HepG2 (cell line): ENCODE results near the gene KDM6B. TPM values are rescaled to one million over a fixed set of nuclear protein-coding genes. Genes with fewer than 3 reads are reported as not detected.

Experiments used
- ATAC-seq: fragments of 200-7000 bp; cut with Tn5 transposase; 3 replicates; pipeline ENCODE4 v1.9.1; 2020; ENCODE audit warnings: mild to moderate bottlenecking, moderate library complexity
- BruUV-seq: library from RNA; stranded (reverse); fragments of 400-500 nt; replicated peaks from 2 replicates; lab custom pipeline; 2021; lab: Mats Ljungman, UMichigan
- CTCF ChIA-PET: fragments of 300-600 bp; formaldehyde crosslinking; extraction: SDS; loops from one replicate; lab custom pipeline; 2021; ENCODE audit warnings: low total read pairs, inconsistent platforms, low intra/inter-chr PET ratio; lab: Yijun Ruan, JAX
- POLR2A ChIA-PET: fragments of 350-600 bp; sonication (Branson Sonifier 250); formaldehyde crosslinking; loops from one replicate; lab custom pipeline; 2020; ENCODE audit warnings: antibody characterized with exemption, inconsistent platforms; lab: Yijun Ruan, JAX
- DNase-seq: peaks from one replicate; pipeline ENCODE4 v3.0.0-alpha.2; 2015; ENCODE audit warnings: low spot score
- FAIRE-seq: peaks from 3 replicates; lab custom pipeline; 2011; peaks lifted over from hg19 to GRCh38; lab: Jason Lieb, UNC
- H2AFZ ChIP-seq: one replicate; pipeline ENCODE4 v1.6.1; 2011; ENCODE audit warnings: low read length, inconsistent platforms
- H3K27ac ChIP-seq: fragments of 300-600 bp; 3 replicates; pipeline ENCODE4 v1.8.0; 2011; ENCODE audit warnings: mixed run types, mild to moderate bottlenecking, mixed read lengths, low read length, inconsistent platforms; ENCODE audit not compliant: insufficient read depth; ENCODE audit errors: extremely low read length
- H3K27me3 ChIP-seq, 2 experiments: fragments of 200-600 bp in 1 of 2; 2 replicates in 1 of 2; 3 replicates in 1 of 2; pipeline versions ENCODE4 v1.6.0 to v1.8.0; 2011; ENCODE audit warnings: low read length in 2 of 2, mild to moderate bottlenecking in 2 of 2, moderate library complexity in 2 of 2, inconsistent platforms in 1 of 2; ENCODE audit not compliant: insufficient read depth in 2 of 2, control insufficient read depth in 1 of 2
- H3K36me3 ChIP-seq, 2 experiments: fragments of 200-600 bp in 1 of 2; replicated peaks in 1 of 2; 2 replicates in 1 of 2; 3 replicates in 1 of 2; pipeline versions ENCODE4 v1.5.1 to v1.8.0; 2011; ENCODE audit warnings: low read length in 2 of 2, inconsistent platforms in 1 of 2; ENCODE audit not compliant: insufficient read depth in 2 of 2, control insufficient read depth in 1 of 2
- H3K4me1 ChIP-seq: 2 replicates; pipeline ENCODE4 v1.5.1; 2012; ENCODE audit warnings: low read length, inconsistent platforms; ENCODE audit not compliant: insufficient read depth
- H3K4me2 ChIP-seq: 2 replicates; pipeline ENCODE4 v1.6.0; 2011; ENCODE audit warnings: low read depth, low read length, inconsistent platforms
- H3K4me3 ChIP-seq, 3 experiments: fragments of 200-600 bp in 1 of 3; sonication (generic), shearing (Covaris generic) in 1 of 3; replicated peaks in 1 of 3; 2 replicates each; pipeline ENCODE4 v1.5.1; 2011 to 2016; ENCODE audit warnings: low read length in 3 of 3, inconsistent platforms in 2 of 3, low read depth in 2 of 3, mild to moderate bottlenecking in 2 of 3, control low read depth in 1 of 3, mixed read lengths in 1 of 3; ENCODE audit not compliant: insufficient read depth in 1 of 3
- H3K79me2 ChIP-seq: one replicate; pipeline ENCODE4 v1.6.1; 2011; ENCODE audit warnings: low read length, inconsistent platforms; ENCODE audit not compliant: insufficient read depth
- H3K9ac ChIP-seq: 2 replicates; pipeline ENCODE4 v1.6.0; 2011; ENCODE audit warnings: mild to moderate bottlenecking, low read depth, low read length, inconsistent platforms; ENCODE audit not compliant: insufficient read depth
- H3K9me3 ChIP-seq: 2 replicates; pipeline ENCODE4 v1.5.1; 2012; ENCODE audit warnings: mild to moderate bottlenecking, low read length
- H4K20me1 ChIP-seq: 2 replicates; pipeline ENCODE4 v1.6.0; 2011; ENCODE audit warnings: inconsistent platforms, mild to moderate bottlenecking, low read length, moderate library complexity; ENCODE audit not compliant: insufficient read depth
- ATM ChIP-seq: fragments of 450-650 bp; IDR thresholded peaks from 2 replicates; pipeline ENCODE4 v1.7.1; 2017; ENCODE audit warnings: mild to moderate bottlenecking, borderline replicate concordance
- CENPBD1 ChIP-seq: sonication (generic); formaldehyde crosslinking; IDR thresholded peaks from 2 replicates; pipeline ENCODE4 v1.8.0; 2022; ENCODE audit warnings: missing genetic modification reagents, low read depth, mild to moderate bottlenecking, borderline replicate concordance
- CREM ChIP-seq, 2 experiments: sonication (generic) in 1 of 2; formaldehyde crosslinking in 1 of 2; IDR thresholded peaks; 2 replicates each; pipeline versions ENCODE4 v1.4.0 to v1.6.1; 2016 to 2020; ENCODE audit warnings: antibody characterized with exemption in 1 of 2, mild to moderate bottlenecking in 1 of 2, missing genetic modification reagents in 1 of 2
- DDIT3 ChIP-seq: sonication (generic); formaldehyde crosslinking; IDR thresholded peaks from 2 replicates; pipeline ENCODE4 v1.4.0; 2020; ENCODE audit warnings: mild to moderate bottlenecking, missing genetic modification reagents
- FOXM1 ChIP-seq: sonication (generic); formaldehyde crosslinking; IDR thresholded peaks from 2 replicates; pipeline ENCODE4 v1.5.0; 2020; ENCODE audit warnings: missing genetic modification reagents
- KDM4B ChIP-seq: sonication (generic); formaldehyde crosslinking; IDR thresholded peaks from 2 replicates; pipeline ENCODE4 v1.4.0; 2020; ENCODE audit warnings: missing genetic modification reagents
- MLLT10 ChIP-seq: sonication (generic); formaldehyde crosslinking; IDR thresholded peaks from 2 replicates; pipeline ENCODE4 v1.4.0; 2020; ENCODE audit warnings: missing genetic modification reagents
- POGZ ChIP-seq: sonication (generic); formaldehyde crosslinking; IDR thresholded peaks from 2 replicates; pipeline ENCODE4 v1.4.0; 2020; ENCODE audit warnings: mild to moderate bottlenecking, missing genetic modification reagents
- RARA ChIP-seq: IDR thresholded peaks from 2 replicates; pipeline ENCODE4 v1.6.1; 2016; ENCODE audit warnings: missing genetic modification reagents, missing compliant biosample characterization
- RBFOX2 ChIP-seq: fragments of 200-400 bp; formaldehyde crosslinking; IDR thresholded peaks from 2 replicates; pipeline ENCODE4 v1.6.1; 2017; ENCODE audit warnings: low read depth, mild to moderate bottlenecking, low read length
- SMARCC2 ChIP-seq: fragments of 450-650 bp; IDR thresholded peaks from 2 replicates; pipeline ENCODE4 v1.6.1; 2017; ENCODE audit warnings: antibody characterized with exemption, mild to moderate bottlenecking
- SNAPC5 ChIP-seq: sonication (generic); formaldehyde crosslinking; IDR thresholded peaks from 2 replicates; pipeline ENCODE4 v1.8.1; 2023; ENCODE audit warnings: mild to moderate bottlenecking, missing genetic modification reagents, borderline replicate concordance
- SPEN ChIP-seq: sonication (generic); formaldehyde crosslinking; IDR thresholded peaks from 2 replicates; pipeline ENCODE4 v1.5.1; 2020; ENCODE audit warnings: low read depth, mild to moderate bottlenecking, missing genetic modification reagents
- TEAD3 ChIP-seq: optimal IDR thresholded peaks from 2 replicates; pipeline ENCODE3; 2016; ENCODE audit warnings: borderline replicate concordance
- ZNF138 ChIP-seq: sonication (generic); formaldehyde crosslinking; IDR thresholded peaks from 2 replicates; pipeline ENCODE4 v1.5.0; 2020; ENCODE audit warnings: mild to moderate bottlenecking, low read depth, missing genetic modification reagents
- ZNF256 ChIP-seq: sonication (generic); formaldehyde crosslinking; conservative IDR thresholded peaks from 2 replicates; pipeline ENCODE4 v1.4.0; 2020; ENCODE audit warnings: missing genetic modification reagents
- ZNF317 ChIP-seq: sonication (generic); formaldehyde crosslinking; IDR thresholded peaks from 2 replicates; pipeline ENCODE4 v1.5.0; 2020; ENCODE audit warnings: mild to moderate bottlenecking, missing genetic modification reagents
- ZNF569 ChIP-seq: sonication (generic); formaldehyde crosslinking; IDR thresholded peaks from 2 replicates; pipeline ENCODE4 v1.5.0; 2020; ENCODE audit warnings: mild to moderate bottlenecking, missing genetic modification reagents, moderate library complexity, borderline replicate concordance
- ZNF761 ChIP-seq: sonication (generic); formaldehyde crosslinking; conservative IDR thresholded peaks from 2 replicates; pipeline ENCODE4 v1.4.0; 2020; ENCODE audit warnings: mild to moderate bottlenecking, missing genetic modification reagents
- ZNF83 ChIP-seq: sonication (generic); formaldehyde crosslinking; IDR thresholded peaks from 2 replicates; pipeline ENCODE4 v1.4.0; 2020; ENCODE audit warnings: missing genetic modification reagents, mild to moderate bottlenecking, borderline replicate concordance
- WGBS: methylation state at CpG from one replicate; pipeline ENCODE4 v1.1.6; 2017; ENCODE audit warnings: low lambda C conversion rate; 5-methylcytosine and 5-hydroxymethylcytosine counted together
- in situ Hi-C: cut with HindIII; loops from 2 replicates; pipeline ENCODE4 v1.10.0; 2017; ENCODE audit warnings: low pct_unique_long_range_greater_than_20kb; ENCODE audit not compliant: extremely low pct_ligation_motif_present
- intact Hi-C: fragments of 100-400 bp; cut with micrococcal nuclease; formaldehyde crosslinking; loops from one replicate; pipeline ENCODE4 v1.10.0; 2022; ENCODE audit not compliant: unreplicated experiment
- polyA plus RNA-seq, 8 experiments: library from polyadenylated mRNA; depleted of rRNA in 3 of 8; stranded (reverse) in 7 of 8; unstranded in 1 of 8; fragments of >200 nt; fragmentation: Illumina TruSeq in 4 of 8; extraction: Trizol in 4 of 8; gene quantifications; 2 replicates each; pipeline versions ENCODE4 v1.2.1 to v1.2.3, GENCODE V29; 2011 to 2016; ENCODE audit warnings: low read depth in 4 of 8, missing spikeins in 1 of 8, mixed read lengths in 1 of 8; ENCODE audit not compliant: insufficient read depth in 1 of 8
- total RNA-seq, 5 experiments: library from RNA; depleted of rRNA; stranded (reverse); fragments of >200 nt; fragmentation: Illumina TruSeq; extraction: Trizol; gene quantifications; 2 replicates each; pipeline ENCODE4 v1.2.3, GENCODE V29; 2016; ENCODE audit warnings: low read depth in 1 of 5
- TF ChIP-seq, protein P1 (sequence below): sonication (generic); formaldehyde crosslinking; IDR thresholded peaks from 2 replicates; pipeline ENCODE4 v1.4.0; 2020; ENCODE audit warnings: mild to moderate bottlenecking, missing genetic modification reagents
- TF ChIP-seq, protein P2 (sequence below): sonication (generic); formaldehyde crosslinking; IDR thresholded peaks from 2 replicates; pipeline ENCODE4 v1.8.0; 2022; ENCODE audit warnings: low read depth, missing genetic modification reagents

Gene KDM6B
- total and polyA plus RNA-seq, 2 of the 13 experiments (the other 11 are each of a cell fraction or from before 2014, with no cell fraction given), result 1.3 to 2.1 TPM

GRCh38 chr17:7858522-7858810, 24.4 kb downstream of the KDM6B start:
- 1% methylated on average over 13 of the region's 20 CpGs for WGBS
- H3K27me3 ChIP-seq, result no peaks in the 10 kb centered on the region; a peak in 1 of 5 replicates
- POLR2A ChIA-PET, result interaction anchor here (1.2 kb wide), 1 partner anchor 813 kb away, joined by 3 read pairs; no protein-coding TSS in a partner anchor
- H3K9me3 ChIP-seq, result no peaks in the 10 kb centered on the region
- CTCF ChIA-PET, result interaction anchor here (2.0 to 3.3 kb wide), 2 partner anchors 36 to 39 kb away, joined by 9 read pairs; no protein-coding TSS in a partner anchor
- peak overlapping the region; percentile 75 for H2AFZ ChIP-seq
- BruUV-seq, result TSS peak; percentile 41
- H3K27ac ChIP-seq, result peak overlapping the region; percentile 94
- FAIRE-seq (peak; percentile 70), ATAC-seq (peak; percentile 64), DNase-seq (peak; percentile 52)
- intact Hi-C loops (no loop called here), in situ Hi-C loops (loop anchor here (5.0 kb wide), 1 partner anchor 39 kb away; no protein-coding TSS in a partner anchor)
- peaks cover 8% of the 10 kb centered on the region for H3K79me2 ChIP-seq
- peaks cover 62% of the 10 kb centered on the region for H3K4me1 ChIP-seq
- peak overlapping the region; percentile 98 for H3K4me2 ChIP-seq
- peak overlapping the region; percentile 70 to 83 (median 83) for H3K4me3 ChIP-seq
- no peaks in the 10 kb centered on the region for H3K36me3 ChIP-seq
- H4K20me1 ChIP-seq, result no peaks in the 10 kb centered on the region
- peak overlapping the region; percentile 80 for H3K9ac ChIP-seq
- TF ChIP-seq CREM (IDR thresholded peaks at IDR 0.05) (no peak), CREM (CRISPR knock-in tag; IDR thresholded peaks at IDR 0.05) (no peak), ZNF569 (CRISPR knock-in tag) (no peak), ATM (no peak), POGZ (CRISPR knock-in tag) (no peak), ZNF761 (no peak), ZNF317 (CRISPR knock-in tag) (no peak), ZNF83 (no peak), FOXM1 (CRISPR knock-in tag) (no peak), RARA (CRISPR knock-in tag) (no peak), SNAPC5 (0 out of 2 replicates have a peak, but pooled peaks have one; percentile 9), KDM4B (CRISPR knock-in tag) (no peak), ZNF256 (CRISPR knock-in tag) (no peak), DDIT3 (CRISPR knock-in tag) (no peak), TEAD3 (CRISPR knock-in tag) (peak; percentile 15), CENPBD1 (CRISPR knock-in tag) (no peak), SPEN (CRISPR knock-in tag) (0 out of 2 replicates have a peak, but pooled peaks have one; percentile 2), RBFOX2 (no peak), SMARCC2 (no peak), ZNF138 (CRISPR knock-in tag) (no peak), MLLT10 (CRISPR knock-in tag) (no peak)
- TF ChIP-seq, protein P1, sequence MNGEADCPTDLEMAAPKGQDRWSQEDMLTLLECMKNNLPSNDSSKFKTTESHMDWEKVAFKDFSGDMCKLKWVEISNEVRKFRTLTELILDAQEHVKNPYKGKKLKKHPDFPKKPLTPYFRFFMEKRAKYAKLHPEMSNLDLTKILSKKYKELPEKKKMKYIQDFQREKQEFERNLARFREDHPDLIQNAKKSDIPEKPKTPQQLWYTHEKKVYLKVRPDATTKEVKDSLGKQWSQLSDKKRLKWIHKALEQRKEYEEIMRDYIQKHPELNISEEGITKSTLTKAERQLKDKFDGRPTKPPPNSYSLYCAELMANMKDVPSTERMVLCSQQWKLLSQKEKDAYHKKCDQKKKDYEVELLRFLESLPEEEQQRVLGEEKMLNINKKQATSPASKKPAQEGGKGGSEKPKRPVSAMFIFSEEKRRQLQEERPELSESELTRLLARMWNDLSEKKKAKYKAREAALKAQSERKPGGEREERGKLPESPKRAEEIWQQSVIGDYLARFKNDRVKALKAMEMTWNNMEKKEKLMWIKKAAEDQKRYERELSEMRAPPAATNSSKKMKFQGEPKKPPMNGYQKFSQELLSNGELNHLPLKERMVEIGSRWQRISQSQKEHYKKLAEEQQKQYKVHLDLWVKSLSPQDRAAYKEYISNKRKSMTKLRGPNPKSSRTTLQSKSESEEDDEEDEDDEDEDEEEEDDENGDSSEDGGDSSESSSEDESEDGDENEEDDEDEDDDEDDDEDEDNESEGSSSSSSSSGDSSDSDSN (CRISPR knock-in tag), result peak; percentile 22; the same call in 1 of the 2 replicates
- TF ChIP-seq, protein P2, sequence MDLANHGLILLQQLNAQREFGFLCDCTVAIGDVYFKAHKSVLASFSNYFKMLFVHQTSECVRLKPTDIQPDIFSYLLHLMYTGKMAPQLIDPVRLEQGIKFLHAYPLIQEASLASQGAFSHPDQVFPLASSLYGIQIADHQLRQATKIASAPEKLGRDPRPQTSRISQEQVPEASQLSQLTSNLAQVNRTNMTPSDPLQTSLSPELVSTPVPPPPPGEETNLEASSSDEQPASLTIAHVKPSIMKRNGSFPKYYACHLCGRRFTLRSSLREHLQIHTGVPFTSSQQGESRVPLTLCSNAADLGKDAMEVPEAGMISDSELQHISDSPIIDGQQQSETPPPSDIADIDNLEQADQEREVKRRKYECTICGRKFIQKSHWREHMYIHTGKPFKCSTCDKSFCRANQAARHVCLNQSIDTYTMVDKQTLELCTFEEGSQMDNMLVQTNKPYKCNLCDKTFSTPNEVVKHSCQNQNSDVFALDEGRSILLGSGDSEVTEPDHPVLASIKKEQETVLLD (CRISPR knock-in tag), result no peak
